Activated effector memory CD4-positive, alpha-beta T cell treated with anti-CD3 and anti-CD28 coated beads, Interleukin-2, amount 50 U/mL, for 16 hours (primary cell): Measurements from ENCODE around the gene TRAPPC1.

Source experiments
- DNase-seq: peaks from one replicate; pipeline ENCODE4 v3.0.0-alpha.2; 2020

Gene TRAPPC1

DNA sequence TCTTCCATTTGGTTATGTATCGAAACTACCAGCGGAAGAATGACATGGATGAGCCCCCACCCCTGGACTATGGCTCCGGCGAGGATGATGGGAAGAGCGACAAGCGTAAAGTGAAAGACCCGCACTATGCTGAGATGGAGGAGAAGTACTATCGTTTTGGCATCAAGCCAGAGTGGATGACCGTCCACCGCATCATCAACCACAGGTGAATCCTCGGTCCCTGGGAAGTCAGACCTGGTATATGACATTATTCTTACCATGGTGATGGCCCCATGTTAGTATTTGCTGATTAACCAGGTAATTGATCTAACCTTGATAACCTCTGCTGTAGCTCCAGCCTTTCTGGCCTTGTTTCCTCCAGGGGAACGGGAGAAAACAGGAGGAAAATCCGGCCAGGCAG, 34.7 kb downstream of the TRAPPC1 start:
- DNase-seq = no peak

DNA sequence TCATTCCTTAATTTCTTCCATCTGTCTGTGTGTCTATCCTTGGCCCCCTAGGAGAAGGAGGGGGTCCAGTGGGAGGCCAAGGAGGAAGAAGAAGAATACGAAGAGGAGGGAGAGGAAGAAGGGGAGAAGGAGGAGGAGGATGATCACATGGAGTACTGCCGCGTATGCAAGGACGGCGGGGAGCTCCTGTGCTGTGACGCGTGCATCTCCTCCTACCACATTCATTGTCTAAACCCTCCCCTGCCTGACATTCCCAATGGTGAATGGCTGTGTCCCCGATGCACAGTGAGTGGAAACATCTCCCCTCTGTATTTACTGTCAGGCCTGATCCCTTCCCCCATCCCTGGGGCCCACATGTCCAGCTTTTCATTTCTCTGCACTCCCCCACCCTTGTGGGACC, 36.9 kb downstream of the TRAPPC1 start:
- no peak for DNase-seq

DNA sequence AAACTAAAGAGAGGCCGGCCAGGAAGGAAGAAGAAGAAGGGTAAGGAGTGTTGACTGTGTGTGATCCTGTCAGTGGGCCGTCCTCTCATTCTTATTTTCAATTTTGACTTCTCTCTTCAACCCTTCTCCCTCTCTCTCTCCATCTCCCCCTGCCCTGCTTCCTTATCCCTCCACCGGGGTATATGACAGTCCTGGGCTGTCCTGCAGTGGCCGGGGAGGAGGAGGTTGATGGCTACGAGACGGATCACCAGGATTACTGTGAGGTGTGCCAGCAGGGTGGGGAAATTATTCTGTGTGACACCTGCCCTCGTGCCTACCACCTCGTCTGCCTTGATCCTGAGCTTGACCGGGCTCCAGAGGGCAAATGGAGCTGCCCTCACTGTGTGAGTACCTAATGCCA, 37.5 kb downstream of the TRAPPC1 start:
- no peak for DNase-seq

DNA sequence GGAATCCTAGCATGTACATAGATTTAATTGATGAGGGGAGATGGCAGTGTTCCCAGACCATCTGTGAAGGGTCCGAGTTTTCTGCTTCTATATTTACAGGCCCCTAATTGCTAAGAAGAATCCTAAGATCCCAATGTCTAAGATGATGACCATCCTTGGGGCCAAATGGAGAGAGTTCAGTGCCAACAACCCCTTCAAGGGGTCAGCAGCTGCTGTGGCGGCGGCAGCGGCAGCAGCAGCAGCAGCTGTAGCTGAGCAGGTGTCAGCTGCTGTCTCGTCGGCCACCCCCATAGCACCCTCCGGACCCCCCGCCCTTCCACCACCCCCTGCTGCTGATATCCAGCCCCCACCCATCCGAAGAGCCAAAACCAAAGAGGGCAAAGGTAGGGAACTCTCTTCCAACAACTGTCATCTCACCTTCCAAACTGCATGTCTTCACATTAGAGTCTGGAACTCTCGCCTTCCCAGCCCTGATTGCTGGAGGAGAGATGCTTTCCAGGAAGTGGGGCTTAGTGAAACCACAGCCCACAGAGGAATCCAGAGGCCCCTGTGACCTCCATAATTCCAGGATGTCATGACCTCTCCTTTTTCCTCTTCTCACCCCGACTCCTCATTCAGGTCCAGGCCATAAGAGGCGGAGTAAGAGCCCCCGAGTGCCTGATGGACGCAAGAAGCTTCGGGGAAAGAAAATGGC, 38.4 kb downstream of the TRAPPC1 start:
- no peak for DNase-seq

DNA sequence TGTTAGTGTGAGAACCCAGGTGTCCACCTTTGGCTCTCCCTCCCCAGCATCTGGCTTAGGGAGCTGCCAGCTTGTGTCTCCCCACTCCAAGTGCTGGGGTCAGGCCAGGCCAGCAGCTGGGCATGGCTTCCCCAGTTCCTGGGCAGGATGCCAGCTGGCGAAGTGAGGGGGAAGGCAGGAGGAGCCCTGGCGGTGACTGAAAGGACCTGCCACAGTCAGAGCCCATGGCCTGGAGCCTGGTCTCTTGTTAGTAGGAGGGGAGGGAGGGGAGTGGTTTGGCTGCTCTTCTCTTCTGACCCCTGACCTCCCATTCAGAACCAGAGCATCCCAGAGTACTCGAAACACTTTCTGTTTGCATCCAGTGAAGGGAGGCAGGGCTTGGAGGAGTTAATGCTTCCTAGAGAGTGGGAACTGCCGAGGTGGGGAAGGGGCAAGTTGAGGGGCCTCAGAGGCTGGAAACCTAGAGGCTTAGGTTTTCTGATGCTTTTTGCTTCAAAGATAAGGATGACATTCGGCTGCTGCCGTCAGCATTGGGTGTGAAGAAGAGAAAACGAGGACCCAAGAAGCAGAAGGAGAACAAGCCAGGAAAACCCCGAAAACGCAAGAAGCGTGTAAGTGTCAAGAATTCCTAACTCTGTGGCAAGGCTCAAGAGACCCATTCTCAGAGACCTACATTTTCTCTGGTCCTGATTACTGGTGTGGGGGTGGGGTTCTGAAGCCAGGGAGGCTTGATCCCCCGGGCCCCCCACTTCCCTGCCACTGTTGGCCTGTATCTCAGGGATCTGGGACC, 42.4 kb downstream of the TRAPPC1 start:
- peak; percentile 78 for DNase-seq

DNA sequence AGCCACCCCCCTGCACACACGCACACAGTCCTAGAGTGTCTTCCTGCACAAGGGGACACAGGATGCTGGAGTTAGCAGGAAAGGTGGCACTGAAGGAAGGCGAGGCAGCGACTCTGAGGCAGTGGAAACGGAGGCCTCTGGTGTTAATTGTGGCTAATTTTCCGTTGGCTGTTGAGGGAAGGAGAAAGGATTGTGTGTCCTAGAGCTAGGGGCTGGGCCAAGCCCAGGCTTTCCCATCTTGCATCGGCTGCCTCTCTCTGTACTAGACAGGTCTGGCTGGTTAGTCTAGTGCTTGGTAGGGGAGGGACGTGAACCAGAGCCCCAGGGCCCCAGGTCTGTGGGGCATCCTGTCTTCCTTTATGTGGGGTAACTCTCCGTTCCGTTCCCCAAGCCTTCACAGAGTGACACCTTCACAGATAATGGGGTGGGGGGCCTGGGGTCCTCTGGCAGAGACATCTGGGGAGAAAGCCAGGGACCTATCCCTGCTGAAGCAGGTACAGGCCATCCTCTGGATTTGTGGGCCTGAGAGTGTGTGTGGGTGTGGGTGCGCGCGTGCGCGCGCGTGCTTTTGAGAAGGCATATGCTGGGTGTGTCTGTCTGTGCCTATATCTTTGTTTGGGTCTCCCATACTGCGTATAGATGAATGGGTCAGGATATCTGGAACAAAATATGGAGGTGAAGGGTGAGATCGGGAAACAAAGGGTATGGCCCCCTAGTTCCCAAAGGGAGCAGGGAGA, 43.4 kb downstream of the TRAPPC1 start, which contains the start of gene CHD3:
Gene CHD3 (plus strand): TSS at position 606 of the 737 bp plus-strand sequence. CDS start 212 bp downstream, outside the sequence.
- DNase-seq = peak; percentile 86

DNA sequence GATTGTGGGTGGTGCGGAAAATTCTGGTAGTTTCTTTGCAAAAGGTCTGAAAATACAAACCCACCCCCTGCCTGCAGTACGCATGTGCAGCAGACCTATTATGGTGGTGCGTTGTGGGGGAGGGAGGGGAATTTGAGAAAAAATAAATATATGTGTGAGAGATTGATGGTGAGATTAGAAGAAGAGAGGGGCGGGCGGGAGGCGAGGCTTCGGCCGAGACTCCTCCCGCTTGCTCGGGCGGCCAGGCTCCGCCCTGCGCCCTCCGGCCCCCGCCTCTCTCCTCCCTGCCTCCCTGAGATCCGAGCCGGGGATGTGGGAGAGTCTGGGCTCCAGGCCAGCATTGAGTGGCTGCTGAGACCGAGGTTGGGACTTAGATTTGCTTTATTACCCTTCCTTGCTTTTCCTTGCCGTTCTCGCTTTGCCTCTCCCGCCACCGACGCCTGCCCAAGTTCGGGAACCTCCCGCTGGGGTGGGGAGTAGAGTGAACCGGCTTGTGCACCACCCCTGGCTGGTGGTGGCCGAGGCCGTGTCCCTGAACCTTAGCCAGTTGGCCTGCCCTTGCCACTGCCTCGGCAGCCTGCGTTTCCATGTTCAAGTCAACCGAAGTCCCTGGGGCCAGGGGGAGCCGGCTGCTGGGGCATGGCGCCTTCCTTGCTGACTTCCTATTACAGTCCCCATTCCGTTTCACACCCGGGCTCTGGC, 44.1 kb downstream of the TRAPPC1 start:
- peak; percentile 96 for DNase-seq

DNA sequence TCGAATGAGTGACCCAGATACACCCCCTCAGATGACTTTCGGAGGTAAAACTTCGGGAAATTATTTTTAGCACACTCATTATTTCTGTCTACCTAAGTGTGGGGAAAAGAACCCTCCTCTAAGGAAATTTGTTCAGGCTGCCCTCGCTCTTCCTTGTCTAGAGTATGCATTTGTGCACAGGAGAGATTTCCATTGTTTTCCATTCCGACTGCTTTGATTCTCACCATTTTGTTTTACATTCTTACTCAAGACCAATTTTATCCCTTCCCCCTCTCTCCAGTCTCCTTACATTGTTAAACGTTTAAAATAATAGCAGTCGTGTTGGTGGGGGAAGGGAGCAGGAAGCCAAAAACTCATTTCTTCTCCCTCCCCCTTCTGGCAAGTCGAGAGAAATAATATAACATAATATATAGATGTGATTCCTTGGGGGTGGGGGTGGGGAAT, 44.7 kb downstream of the TRAPPC1 start:
- no peak for DNase-seq

DNA sequence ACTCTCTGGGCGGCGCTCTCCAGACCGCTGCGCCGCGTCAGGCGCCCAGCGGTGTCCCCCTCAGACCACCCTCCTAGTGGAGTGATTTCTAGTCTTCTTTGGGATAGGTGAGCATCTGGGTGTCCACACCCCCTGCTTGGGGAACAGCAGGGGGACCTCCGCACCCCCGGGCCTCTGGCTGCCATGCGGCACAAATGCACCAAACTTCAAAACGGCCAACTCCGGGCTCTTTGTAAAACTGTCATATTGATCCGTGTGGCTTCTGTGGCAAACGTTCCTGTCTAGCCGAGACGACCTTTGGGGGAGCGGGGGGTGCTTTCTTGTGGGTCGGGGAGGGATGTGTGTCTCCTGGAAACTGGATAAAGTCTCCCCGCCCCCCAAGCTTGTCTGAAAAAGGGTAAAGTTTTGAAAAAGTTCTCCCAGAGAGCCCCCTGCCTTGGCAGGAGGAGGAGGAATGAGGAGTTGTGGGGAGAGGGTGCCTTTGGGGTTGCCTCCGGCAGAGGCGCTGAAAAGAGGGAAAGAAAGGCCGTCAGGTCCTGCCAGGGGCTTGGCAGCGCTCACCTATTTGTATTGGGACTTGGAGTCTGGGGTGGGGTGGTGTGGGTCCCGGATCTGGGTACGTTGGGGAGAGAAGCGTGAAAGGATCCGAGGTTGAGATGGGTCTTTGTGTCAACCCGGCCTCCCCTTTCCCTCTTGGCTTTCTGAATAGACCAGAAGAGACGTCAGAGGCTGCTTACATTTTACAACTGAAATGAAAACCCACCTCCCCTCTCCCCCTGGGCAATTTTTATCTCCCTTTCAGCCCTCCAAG, 45.3 kb downstream of the TRAPPC1 start:
- peak; percentile 84 for DNase-seq

DNA sequence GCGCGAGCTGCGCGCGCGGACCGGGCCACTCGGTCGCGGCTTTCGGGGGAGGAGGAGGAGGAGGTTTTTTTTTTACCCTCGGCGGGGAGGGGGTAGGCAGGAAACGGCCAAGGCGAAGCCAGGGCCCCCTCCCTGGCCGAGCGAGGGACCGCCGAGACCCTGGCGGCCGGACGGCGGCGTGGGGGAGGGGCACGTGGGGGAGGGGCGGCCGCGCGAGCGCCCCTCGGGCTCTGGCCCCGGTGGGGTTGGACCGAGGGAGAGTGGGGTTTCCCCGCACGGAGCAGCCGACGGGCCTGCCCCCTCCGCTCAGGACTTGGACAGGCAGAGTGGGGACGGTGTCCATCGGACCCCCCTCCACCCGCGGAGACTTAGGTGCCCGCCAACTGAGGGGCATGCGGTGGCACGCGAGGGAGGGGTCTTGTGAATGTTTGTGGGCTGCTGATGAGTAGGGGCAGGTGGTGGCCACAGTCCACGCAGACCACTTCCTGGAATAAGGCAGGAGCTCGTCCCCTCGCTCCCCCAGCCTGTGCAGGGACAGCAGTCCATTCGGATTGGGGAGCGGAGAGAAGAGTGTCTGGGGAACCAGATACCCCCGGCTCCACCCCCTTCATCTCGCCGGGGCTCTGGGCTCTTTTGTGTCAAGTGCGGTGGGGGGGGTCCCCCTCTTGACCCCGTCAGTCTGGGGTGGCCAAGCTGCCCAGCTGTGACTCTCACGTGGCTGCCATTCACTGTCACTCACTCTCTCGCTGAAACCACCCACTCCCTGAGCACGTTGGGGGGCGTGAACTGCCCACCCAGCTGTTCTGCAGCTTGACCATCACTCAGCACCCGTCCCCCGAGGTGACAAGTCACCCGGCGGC, 46.1 kb downstream of the TRAPPC1 start:
- DNase-seq = peak; percentile 80

DNA sequence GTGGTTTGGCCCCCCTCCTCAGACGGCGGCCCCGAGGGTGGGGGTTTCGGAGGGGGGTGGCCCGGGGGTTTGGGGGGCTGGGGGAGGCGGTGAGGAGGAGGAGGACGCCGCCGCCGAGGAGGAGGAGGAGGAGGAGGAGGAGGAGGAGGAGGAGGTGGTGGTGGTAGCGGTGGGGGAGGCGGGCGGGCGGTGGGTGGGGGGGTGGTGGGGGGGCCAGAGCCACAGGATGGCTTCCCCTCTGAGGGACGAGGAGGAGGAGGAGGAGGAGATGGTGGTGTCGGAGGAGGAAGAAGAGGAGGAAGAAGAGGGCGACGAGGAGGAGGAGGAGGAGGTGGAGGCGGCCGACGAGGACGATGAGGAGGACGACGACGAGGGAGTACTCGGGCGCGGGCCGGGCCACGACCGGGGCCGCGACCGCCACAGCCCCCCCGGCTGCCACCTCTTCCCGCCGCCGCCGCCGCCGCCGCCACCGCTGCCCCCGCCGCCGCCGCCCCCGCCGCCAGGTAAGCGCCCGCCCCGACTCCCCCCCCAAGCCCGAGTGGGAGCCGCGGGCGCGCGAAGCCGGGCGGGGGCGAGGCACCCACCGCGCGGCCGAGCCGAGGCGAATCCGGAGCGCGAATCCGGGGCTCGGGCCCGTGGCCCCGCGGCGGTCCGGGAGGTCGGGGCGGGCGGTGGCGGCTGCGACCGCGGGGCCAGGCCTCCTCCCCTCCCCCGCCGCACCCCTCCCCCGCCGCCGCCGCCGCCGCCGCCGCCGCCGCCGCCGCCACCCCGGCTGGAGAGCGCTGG, 47.0 kb downstream of the TRAPPC1 start:
- DNase-seq = peak; percentile 82

DNA sequence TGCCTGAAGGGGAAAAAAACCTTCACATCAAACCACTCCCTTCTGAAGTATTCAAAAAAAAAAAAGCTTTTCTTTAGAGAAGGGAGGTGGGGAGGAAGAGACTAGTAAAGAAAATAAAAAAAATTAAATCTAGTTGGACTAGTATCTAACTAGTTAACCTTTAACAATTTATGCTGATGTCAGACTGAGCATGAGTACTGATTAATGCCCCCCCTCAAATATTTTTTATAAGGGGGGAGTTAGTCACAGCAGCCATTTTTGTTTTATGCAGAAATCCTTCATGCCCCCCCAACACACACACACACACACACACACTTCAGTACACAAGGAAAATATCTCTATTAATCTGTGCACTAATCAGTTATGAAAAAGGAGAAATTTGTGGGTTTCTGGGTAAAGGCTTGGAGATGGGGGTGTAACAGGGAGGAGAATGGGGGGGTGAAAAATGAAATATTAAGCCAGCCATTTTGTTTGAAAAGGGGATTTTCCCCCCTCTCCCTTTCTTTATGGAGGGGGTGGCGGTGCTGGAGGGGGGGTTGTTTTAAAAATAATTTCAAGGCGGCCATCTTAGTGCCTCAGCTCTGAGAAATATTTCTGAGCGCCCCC, 47.9 kb downstream of the TRAPPC1 start:
- peak; percentile 75 for DNase-seq

DNA sequence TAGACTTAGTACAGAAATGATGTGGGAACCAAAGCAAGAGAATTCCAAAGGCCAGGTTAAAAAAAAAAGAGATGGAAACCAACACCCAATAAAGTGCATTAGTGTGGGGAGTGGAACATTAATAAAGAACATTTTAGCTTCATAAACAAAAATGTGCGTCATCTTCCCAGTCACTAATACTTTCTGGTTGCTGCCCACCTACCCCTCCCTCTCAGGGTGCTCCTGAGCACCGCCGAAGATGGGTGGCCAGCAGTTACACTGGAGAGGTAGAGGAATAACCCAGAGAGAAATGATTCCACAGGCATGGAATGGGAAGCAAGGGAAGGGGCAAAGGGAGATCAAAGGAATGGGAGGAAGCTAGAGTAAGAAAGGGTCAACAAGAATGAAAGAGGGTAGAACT, 49.1 kb downstream of the TRAPPC1 start:
- no peak for DNase-seq

DNA sequence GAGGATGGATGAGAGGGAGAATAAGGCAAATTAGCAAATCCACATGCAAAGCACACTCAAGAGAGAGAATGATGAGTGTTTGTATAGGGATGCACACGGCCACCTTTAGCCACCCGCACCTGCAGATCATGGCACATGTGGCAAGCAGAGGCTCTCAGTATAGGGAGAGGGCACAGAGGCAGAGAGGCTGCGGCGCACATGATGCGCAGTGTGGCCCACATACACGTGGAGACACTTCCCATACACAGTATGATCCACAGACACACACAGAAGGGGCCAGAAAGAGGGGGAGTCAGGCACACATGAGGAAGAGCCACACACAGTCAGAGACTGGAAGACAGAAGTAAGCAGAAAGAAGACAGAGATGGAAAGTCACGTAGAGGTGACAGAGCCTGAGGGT, 49.7 kb downstream of the TRAPPC1 start:
- no peak for DNase-seq

DNA sequence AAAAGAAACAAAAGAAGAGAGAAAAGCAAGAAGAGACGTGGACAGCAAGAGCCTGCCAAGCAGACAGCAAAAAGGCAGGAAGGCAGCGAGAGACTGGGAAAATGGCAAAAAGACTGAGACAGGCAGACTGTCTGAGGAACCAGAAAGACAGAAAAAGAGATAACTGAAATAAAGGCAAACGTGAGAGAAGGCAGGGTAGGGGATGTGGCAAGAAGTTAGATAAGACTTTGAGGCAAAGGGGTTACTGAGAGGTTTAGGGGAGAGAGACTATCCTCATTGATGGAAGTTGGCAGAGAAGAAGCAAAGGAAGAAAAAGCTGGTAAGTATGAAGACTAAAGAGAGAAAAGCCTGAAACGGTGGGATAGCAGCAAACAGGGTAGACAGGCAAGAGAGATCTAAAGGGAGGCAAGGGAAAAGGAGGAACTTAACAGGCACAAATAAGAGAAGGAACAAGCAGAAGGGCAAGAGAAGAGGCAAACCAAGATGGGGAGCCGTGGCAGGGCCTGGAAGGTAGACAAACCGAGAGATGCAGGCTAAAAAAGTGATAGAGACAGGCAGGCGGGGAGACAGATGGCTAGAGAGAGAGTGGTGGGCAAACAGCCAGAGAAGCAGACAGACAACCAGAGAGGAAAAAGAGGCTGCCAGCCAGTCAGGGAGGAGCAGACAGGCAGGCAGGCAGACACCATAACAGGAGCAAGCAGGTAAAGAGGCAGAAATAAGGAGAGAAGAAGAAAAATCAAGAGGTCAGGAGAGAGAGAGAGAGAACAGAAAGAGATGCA, 50.3 kb downstream of the TRAPPC1 start:
- no peak for DNase-seq
